ENCODE results near the gene FBLN1. TPM values are rescaled to one million over a fixed set of nuclear protein-coding genes. Genes with fewer than 3 reads are reported as not detected.
A peak's percentile ranks its signal among the peaks of the same experiment; 100 is the strongest.

The FBLN1 gene
- total and polyA plus RNA-seq, 9 of the 15 experiments (the other 6 are each of a cell fraction or from before 2014, with no cell fraction given): 0.66 TPM; not detected in 8

- no peak for TF ChIP-seq RREB1 (CRISPR knock-in tag; IDR thresholded peaks at IDR 0.05)
- TF ChIP-seq MAFF (IDR thresholded peaks at IDR 0.05; ENCODE audit: low read length): peak; percentile 27; the same call in 1 of the 2 replicates
- peak in 1 of 2 experiments; percentile 52; a peak in 1 of 4 replicates for TF ChIP-seq HDAC1 (IDR thresholded peaks at IDR 0.05)
- no peak for TF ChIP-seq XRCC4 (IDR thresholded peaks at IDR 0.05; ENCODE audit: extremely low read depth, insufficient read depth, insufficient read length)
- TF ChIP-seq MYNN (IDR thresholded peaks at IDR 0.05): no peak
- no peak for TF ChIP-seq MYNN (CRISPR knock-in tag; IDR thresholded peaks at IDR 0.05)
- peak; percentile 59; the same call in 1 of the 2 replicates for TF ChIP-seq EHMT2 (IDR thresholded peaks at IDR 0.05)
- peak; percentile 58 to 60; a peak in 3 of 4 replicates for TF ChIP-seq FOXK2 (conservative IDR thresholded peaks at IDR 0.05 in 1 of 2, IDR thresholded peaks at IDR 0.05 in 1 of 2; ENCODE audit: low read depth in 2 of 2)
- no peak for TF ChIP-seq ZBTB12 (CRISPR knock-in tag; IDR thresholded peaks at IDR 0.05)
- no peak for TF ChIP-seq ZNF444 (CRISPR knock-in tag; IDR thresholded peaks at IDR 0.05)
- TF ChIP-seq ZNF318 (IDR thresholded peaks at IDR 0.05; ENCODE audit: borderline replicate concordance in 1 of 2, low read depth in 1 of 2): peak in 1 of 2 experiments; percentile 35; a peak in 1 of 4 replicates
- TF ChIP-seq THRAP3 (IDR thresholded peaks at IDR 0.05; ENCODE audit: borderline replicate concordance): no peak
Measured at GRCh38 chr22:45548991-45549761, 46.5 kb downstream of the FBLN1 start (continued).

Measured in K562 (cell line).